Measurements from ENCODE around the gene ALKBH3.

- TF ChIP-seq CTCF (IDR thresholded peaks at IDR 0.05) (no peak), POLR2A (IDR thresholded peaks at IDR 0.05) (no peak)
These were observed 9.6 kb upstream of the ALKBH3 start for GRCh38 chr11:43871051-43871450.

Data from heart left ventricle (tissue), 13 donors.